ENCODE measurements around the gene ARMC9.

ARMC9 gene

GRCh38 chr2:231308631-231309428, 110.4 kb downstream of the ARMC9 start:
- Mint-ChIP-seq H3K4me1 (ENCODE audit: low read depth) (no peaks in the 10 kb centered on the region), H3K27me3 (no peaks in the 10 kb centered on the region), H3K36me3 (peaks cover 4% of the 10 kb centered on the region), H3K9me3 (ENCODE audit: low read depth) (no peaks in the 10 kb centered on the region), H3K4me3 (no peak overlapping the region), H3K27ac (no peak overlapping the region)

- H3K4me1 Mint-ChIP-seq (ENCODE audit: low read depth): no peaks in the 10 kb centered on the region
- no peak overlapping the region for H3K27ac Mint-ChIP-seq
- H3K9me3 Mint-ChIP-seq (ENCODE audit: low read depth): no peaks in the 10 kb centered on the region
- no peak overlapping the region for H3K4me3 Mint-ChIP-seq
- H3K36me3 Mint-ChIP-seq: peaks cover 7% of the 10 kb centered on the region
- H3K27me3 Mint-ChIP-seq: no peaks in the 10 kb centered on the region
Measured at GRCh38 chr2:231312066-231312465, 113.6 kb downstream of the ARMC9 start.

- H3K4me1 Mint-ChIP-seq (ENCODE audit: low read depth): no peaks in the 10 kb centered on the region
Measured at GRCh38 chr2:231315896-231316295, 117.5 kb downstream of the ARMC9 start.

GRCh38 chr2:231317579-231317978, 119.1 kb downstream of the ARMC9 start:
- Mint-ChIP-seq H3K4me1 (ENCODE audit: low read depth) (peaks cover 5% of the 10 kb centered on the region), H3K27ac (no peak overlapping the region), H3K4me3 (no peak overlapping the region), H3K27me3 (peaks cover 7% of the 10 kb centered on the region), H3K36me3 (peaks cover 13% of the 10 kb centered on the region), H3K9me3 (ENCODE audit: low read depth) (peaks cover 8% of the 10 kb centered on the region)

More at GRCh38 chr2:231315896-231316295, 117.5 kb downstream of the ARMC9 start:
- H3K36me3 Mint-ChIP-seq: peaks cover 9% of the 10 kb centered on the region
- no peaks in the 10 kb centered on the region for H3K27me3 Mint-ChIP-seq
- H3K9me3 Mint-ChIP-seq (ENCODE audit: low read depth): peaks cover 8% of the 10 kb centered on the region
- H3K27ac Mint-ChIP-seq: no peak overlapping the region
- no peak overlapping the region for H3K4me3 Mint-ChIP-seq

- Mint-ChIP-seq H3K4me3 (no peak overlapping the region), H3K9me3 (ENCODE audit: low read depth) (peaks cover 8% of the 10 kb centered on the region), H3K4me1 (ENCODE audit: low read depth) (peaks cover 5% of the 10 kb centered on the region), H3K27ac (no peak overlapping the region), H3K36me3 (peaks cover 13% of the 10 kb centered on the region), H3K27me3 (peaks cover 9% of the 10 kb centered on the region)
Measured at GRCh38 chr2:231318436-231318835, 120.0 kb downstream of the ARMC9 start.

- Mint-ChIP-seq H3K27me3 (peaks cover 9% of the 10 kb centered on the region), H3K9me3 (ENCODE audit: low read depth) (peaks cover 8% of the 10 kb centered on the region), H3K36me3 (peaks cover 13% of the 10 kb centered on the region), H3K4me3 (no peak overlapping the region), H3K27ac (no peak overlapping the region), H3K4me1 (ENCODE audit: low read depth) (peaks cover 5% of the 10 kb centered on the region)
Measured at GRCh38 chr2:231318954-231319353, 120.5 kb downstream of the ARMC9 start.

- Mint-ChIP-seq H3K4me3 (no peak overlapping the region), H3K4me1 (ENCODE audit: low read depth) (peaks cover 5% of the 10 kb centered on the region), H3K9me3 (ENCODE audit: low read depth) (peaks cover 8% of the 10 kb centered on the region), H3K27me3 (peaks cover 9% of the 10 kb centered on the region), H3K36me3 (peaks cover 13% of the 10 kb centered on the region), H3K27ac (no peak overlapping the region)
Measured at GRCh38 chr2:231319867-231320266, 121.4 kb downstream of the ARMC9 start.

GRCh38 chr2:231321021-231321420, 122.6 kb downstream of the ARMC9 start:
- Mint-ChIP-seq H3K27me3 (peaks cover 9% of the 10 kb centered on the region), H3K4me1 (ENCODE audit: low read depth) (peaks cover 5% of the 10 kb centered on the region), H3K27ac (no peak overlapping the region)

GRCh38 chr2:231321556-231322334, 123.3 kb downstream of the ARMC9 start:
- Mint-ChIP-seq H3K27ac (no peak overlapping the region), H3K9me3 (ENCODE audit: low read depth) (peaks cover 8% of the 10 kb centered on the region), H3K4me1 (ENCODE audit: low read depth) (peaks cover 5% of the 10 kb centered on the region), H3K27me3 (peaks cover 9% of the 10 kb centered on the region), H3K4me3 (no peak overlapping the region), H3K36me3 (peaks cover 9% of the 10 kb centered on the region)

More at GRCh38 chr2:231321021-231321420, 122.6 kb downstream of the ARMC9 start:
- H3K36me3 Mint-ChIP-seq: peaks cover 11% of the 10 kb centered on the region
- H3K9me3 Mint-ChIP-seq (ENCODE audit: low read depth): peaks cover 8% of the 10 kb centered on the region
- no peak overlapping the region for H3K4me3 Mint-ChIP-seq

GRCh38 chr2:231323316-231323715, 124.9 kb downstream of the ARMC9 start:
- Mint-ChIP-seq H3K27ac (no peak overlapping the region), H3K9me3 (ENCODE audit: low read depth) (no peaks in the 10 kb centered on the region), H3K4me1 (ENCODE audit: low read depth) (peaks cover 5% of the 10 kb centered on the region), H3K36me3 (peaks cover 4% of the 10 kb centered on the region), H3K27me3 (peaks cover 9% of the 10 kb centered on the region), H3K4me3 (no peak overlapping the region)

GRCh38 chr2:231325826-231326225, 127.4 kb downstream of the ARMC9 start:
- Mint-ChIP-seq H3K9me3 (ENCODE audit: low read depth) (no peaks in the 10 kb centered on the region), H3K27me3 (peaks cover 9% of the 10 kb centered on the region), H3K36me3 (peaks cover 4% of the 10 kb centered on the region), H3K4me3 (no peak overlapping the region), H3K4me1 (ENCODE audit: low read depth) (peaks cover 5% of the 10 kb centered on the region), H3K27ac (no peak overlapping the region)

- peaks cover 9% of the 10 kb centered on the region for H3K27me3 Mint-ChIP-seq
- no peaks in the 10 kb centered on the region for H3K9me3 Mint-ChIP-seq (ENCODE audit: low read depth)
- H3K27ac Mint-ChIP-seq: no peak overlapping the region
- H3K36me3 Mint-ChIP-seq: peaks cover 4% of the 10 kb centered on the region
- H3K4me1 Mint-ChIP-seq (ENCODE audit: low read depth): peaks cover 5% of the 10 kb centered on the region
- no peak overlapping the region for H3K4me3 Mint-ChIP-seq
Measured at GRCh38 chr2:231326404-231326803, 128.0 kb downstream of the ARMC9 start.

- Mint-ChIP-seq H3K4me3 (no peak overlapping the region), H3K4me1 (ENCODE audit: low read depth) (no peaks in the 10 kb centered on the region), H3K27me3 (no peaks in the 10 kb centered on the region), H3K27ac (no peak overlapping the region), H3K9me3 (ENCODE audit: low read depth) (no peaks in the 10 kb centered on the region), H3K36me3 (peaks cover 4% of the 10 kb centered on the region)
Measured at GRCh38 chr2:231330311-231330710, 131.9 kb downstream of the ARMC9 start.

- no peak overlapping the region for H3K27ac Mint-ChIP-seq
- H3K9me3 Mint-ChIP-seq (ENCODE audit: low read depth): no peaks in the 10 kb centered on the region
- no peaks in the 10 kb centered on the region for H3K27me3 Mint-ChIP-seq
- no peaks in the 10 kb centered on the region for H3K4me1 Mint-ChIP-seq (ENCODE audit: low read depth)
- peaks cover 4% of the 10 kb centered on the region for H3K36me3 Mint-ChIP-seq
- no peak overlapping the region for H3K4me3 Mint-ChIP-seq
Measured at GRCh38 chr2:231331533-231331932, 133.1 kb downstream of the ARMC9 start.

GRCh38 chr2:231332388-231332787, 134.0 kb downstream of the ARMC9 start:
- H3K27ac Mint-ChIP-seq: no peak overlapping the region
- no peaks in the 10 kb centered on the region for H3K4me1 Mint-ChIP-seq (ENCODE audit: low read depth)
- H3K27me3 Mint-ChIP-seq: no peaks in the 10 kb centered on the region
- no peaks in the 10 kb centered on the region for H3K9me3 Mint-ChIP-seq (ENCODE audit: low read depth)
- H3K4me3 Mint-ChIP-seq: no peak overlapping the region
- H3K36me3 Mint-ChIP-seq: peaks cover 4% of the 10 kb centered on the region

All from activated naive CD8-positive, alpha-beta T cell (primary cell).